ENCODE data around the gene PPHLN1.

The PPHLN1 gene

DNA sequence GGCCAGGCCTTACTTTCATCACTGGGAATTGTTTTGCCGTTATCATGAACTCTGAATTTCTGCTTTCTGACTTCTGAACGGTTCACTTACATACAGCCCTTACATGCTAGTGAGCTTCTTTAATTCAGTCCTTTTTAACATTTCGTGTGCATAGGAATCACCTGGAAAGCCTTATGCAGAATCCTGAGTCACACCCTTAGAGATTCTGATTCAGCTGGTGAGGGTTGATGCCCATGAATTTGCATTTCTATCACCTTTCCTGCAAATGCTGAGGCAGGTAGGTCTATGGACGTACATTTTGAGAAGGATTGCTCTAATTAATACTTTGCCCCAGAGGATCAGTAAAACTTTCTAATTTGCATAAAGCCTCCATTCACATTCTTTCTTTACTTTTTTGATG lies 44.0 kb downstream of the PPHLN1 start:
- TF ChIP-seq, protein P1, sequence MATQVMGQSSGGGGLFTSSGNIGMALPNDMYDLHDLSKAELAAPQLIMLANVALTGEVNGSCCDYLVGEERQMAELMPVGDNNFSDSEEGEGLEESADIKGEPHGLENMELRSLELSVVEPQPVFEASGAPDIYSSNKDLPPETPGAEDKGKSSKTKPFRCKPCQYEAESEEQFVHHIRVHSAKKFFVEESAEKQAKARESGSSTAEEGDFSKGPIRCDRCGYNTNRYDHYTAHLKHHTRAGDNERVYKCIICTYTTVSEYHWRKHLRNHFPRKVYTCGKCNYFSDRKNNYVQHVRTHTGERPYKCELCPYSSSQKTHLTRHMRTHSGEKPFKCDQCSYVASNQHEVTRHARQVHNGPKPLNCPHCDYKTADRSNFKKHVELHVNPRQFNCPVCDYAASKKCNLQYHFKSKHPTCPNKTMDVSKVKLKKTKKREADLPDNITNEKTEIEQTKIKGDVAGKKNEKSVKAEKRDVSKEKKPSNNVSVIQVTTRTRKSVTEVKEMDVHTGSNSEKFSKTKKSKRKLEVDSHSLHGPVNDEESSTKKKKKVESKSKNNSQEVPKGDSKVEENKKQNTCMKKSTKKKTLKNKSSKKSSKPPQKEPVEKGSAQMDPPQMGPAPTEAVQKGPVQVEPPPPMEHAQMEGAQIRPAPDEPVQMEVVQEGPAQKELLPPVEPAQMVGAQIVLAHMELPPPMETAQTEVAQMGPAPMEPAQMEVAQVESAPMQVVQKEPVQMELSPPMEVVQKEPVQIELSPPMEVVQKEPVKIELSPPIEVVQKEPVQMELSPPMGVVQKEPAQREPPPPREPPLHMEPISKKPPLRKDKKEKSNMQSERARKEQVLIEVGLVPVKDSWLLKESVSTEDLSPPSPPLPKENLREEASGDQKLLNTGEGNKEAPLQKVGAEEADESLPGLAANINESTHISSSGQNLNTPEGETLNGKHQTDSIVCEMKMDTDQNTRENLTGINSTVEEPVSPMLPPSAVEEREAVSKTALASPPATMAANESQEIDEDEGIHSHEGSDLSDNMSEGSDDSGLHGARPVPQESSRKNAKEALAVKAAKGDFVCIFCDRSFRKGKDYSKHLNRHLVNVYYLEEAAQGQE (IDR thresholded peaks at IDR 0.05; ENCODE audit: insufficient read depth in 1 of 2, low read depth in 2 of 2, low read length in 2 of 2) = no peak
- TF ChIP-seq FOXP2 (optimal IDR thresholded peaks at IDR 0.05; ENCODE audit: borderline replicate concordance, extremely low read depth, extremely low read length, insufficient read depth) (no peak), POLR2AphosphoS5 (IDR thresholded peaks at IDR 0.05; ENCODE audit: low read depth, low read length) (no peak), TAF1 (IDR thresholded peaks at IDR 0.05; ENCODE audit: borderline replicate concordance, insufficient read depth, low read length) (no peak), SIN3A (IDR thresholded peaks at IDR 0.05; ENCODE audit: borderline replicate concordance, insufficient read depth, low read length) (no peak)

DNA sequence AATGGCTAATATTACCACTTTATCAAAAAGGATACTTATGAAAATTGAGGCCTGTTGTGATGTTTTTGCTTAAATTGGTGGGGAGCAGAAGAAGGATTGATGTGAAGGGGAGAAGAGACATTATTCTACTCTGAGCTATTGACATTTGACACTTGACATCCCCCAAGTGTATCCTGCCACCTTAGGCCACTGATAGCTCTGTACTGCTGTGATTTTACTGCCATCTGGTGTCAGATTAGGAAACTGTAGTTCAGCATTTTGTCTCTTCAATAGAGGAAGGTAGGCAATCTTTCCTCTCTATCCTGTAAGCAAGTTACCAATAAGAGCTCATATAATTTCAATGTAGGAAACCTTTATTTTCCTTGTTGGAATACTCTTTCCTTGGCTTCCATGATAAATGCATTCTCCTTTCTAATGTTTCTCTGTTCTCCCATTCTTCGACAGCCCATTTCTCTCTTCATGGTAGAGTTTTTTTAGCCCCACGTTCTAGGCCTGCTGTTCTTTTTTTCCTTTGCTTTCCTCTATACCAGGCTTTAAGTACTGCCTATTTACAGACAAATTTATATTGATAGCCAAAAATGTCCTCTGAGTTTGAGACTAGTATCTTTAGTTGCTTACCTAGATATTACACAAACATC lies 46.3 kb downstream of the PPHLN1 start:
- no peak for TF ChIP-seq FOXP2 (optimal IDR thresholded peaks at IDR 0.05; ENCODE audit: borderline replicate concordance, extremely low read depth, extremely low read length, insufficient read depth)
- no peak for TF ChIP-seq TAF1 (IDR thresholded peaks at IDR 0.05; ENCODE audit: borderline replicate concordance, insufficient read depth, low read length)
- TF ChIP-seq POLR2AphosphoS5 (IDR thresholded peaks at IDR 0.05; ENCODE audit: low read depth, low read length) = no peak
- no peak for TF ChIP-seq SIN3A (IDR thresholded peaks at IDR 0.05; ENCODE audit: borderline replicate concordance, insufficient read depth, low read length)
- TF ChIP-seq, protein P1 (IDR thresholded peaks at IDR 0.05; ENCODE audit: insufficient read depth in 1 of 2, low read depth in 2 of 2, low read length in 2 of 2) = no peak

- no peak for TF ChIP-seq TAF1 (IDR thresholded peaks at IDR 0.05; ENCODE audit: borderline replicate concordance, insufficient read depth, low read length)
- TF ChIP-seq POLR2AphosphoS5 (IDR thresholded peaks at IDR 0.05; ENCODE audit: low read depth, low read length) = no peak
- no peak for TF ChIP-seq FOXP2 (optimal IDR thresholded peaks at IDR 0.05; ENCODE audit: borderline replicate concordance, extremely low read depth, extremely low read length, insufficient read depth)
- TF ChIP-seq SIN3A (IDR thresholded peaks at IDR 0.05; ENCODE audit: borderline replicate concordance, insufficient read depth, low read length) = no peak
- TF ChIP-seq, protein P1 (IDR thresholded peaks at IDR 0.05; ENCODE audit: insufficient read depth in 1 of 2, low read depth in 2 of 2, low read length in 2 of 2) = no peak
Measured at GRCh38 chr12:42373669-42374068, 47.7 kb downstream of the PPHLN1 start.

DNA sequence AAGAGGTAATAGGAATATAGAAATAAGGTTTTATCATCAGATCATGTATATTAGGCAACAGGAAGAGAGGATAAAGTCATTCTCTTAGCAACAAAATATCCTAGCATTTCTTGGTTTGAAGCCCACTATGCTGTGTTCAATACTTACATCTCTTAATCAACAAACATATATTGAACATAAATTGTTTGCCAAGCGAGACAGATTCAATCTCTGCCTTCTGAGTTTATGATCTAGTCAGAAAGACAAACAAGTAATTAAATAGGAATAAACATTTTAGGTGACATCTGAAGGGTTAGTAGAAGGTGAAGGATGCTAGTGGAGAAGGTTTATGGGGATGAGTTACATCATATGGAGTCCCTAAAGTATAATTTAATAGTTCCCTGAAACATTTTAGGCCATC lies 54.8 kb downstream of the PPHLN1 start:
- TF ChIP-seq POLR2AphosphoS5 (IDR thresholded peaks at IDR 0.05; ENCODE audit: low read depth, low read length) (no peak), TAF1 (IDR thresholded peaks at IDR 0.05; ENCODE audit: borderline replicate concordance, insufficient read depth, low read length) (no peak), FOXP2 (optimal IDR thresholded peaks at IDR 0.05; ENCODE audit: borderline replicate concordance, extremely low read depth, extremely low read length, insufficient read depth) (no peak), SIN3A (IDR thresholded peaks at IDR 0.05; ENCODE audit: borderline replicate concordance, insufficient read depth, low read length) (no peak)
- TF ChIP-seq, protein P1 (IDR thresholded peaks at IDR 0.05; ENCODE audit: insufficient read depth in 1 of 2, low read depth in 2 of 2, low read length in 2 of 2) = no peak

Data from PFSK-1 (cell line).